HL-60 (cell line): ENCODE results near the gene USP43.

Experiments used
- GABPA ChIP-seq: IDR thresholded peaks from 2 replicates; pipeline ENCODE4 v1.6.1; 2012; ENCODE audit warnings: low read depth
- POLR2AphosphoS5 ChIP-seq: IDR thresholded peaks from 2 replicates; pipeline ENCODE4 v1.6.1; 2012; ENCODE audit warnings: low read depth
- REST ChIP-seq: IDR thresholded peaks from 2 replicates; pipeline ENCODE4 v1.6.1; 2012; ENCODE audit warnings: low read depth; ENCODE audit not compliant: insufficient replicate concordance
- SPI1 ChIP-seq: IDR thresholded peaks from 2 replicates; pipeline ENCODE4 v1.6.1; 2012; ENCODE audit warnings: low read depth, mild to moderate bottlenecking, borderline replicate concordance
- TF ChIP-seq, protein P1 (sequence below): IDR thresholded peaks from one replicate; pipeline ENCODE4 v1.5.1; 2011; ENCODE audit warnings: low read length, control low read depth, inconsistent platforms; ENCODE audit not compliant: insufficient read depth

DNA sequence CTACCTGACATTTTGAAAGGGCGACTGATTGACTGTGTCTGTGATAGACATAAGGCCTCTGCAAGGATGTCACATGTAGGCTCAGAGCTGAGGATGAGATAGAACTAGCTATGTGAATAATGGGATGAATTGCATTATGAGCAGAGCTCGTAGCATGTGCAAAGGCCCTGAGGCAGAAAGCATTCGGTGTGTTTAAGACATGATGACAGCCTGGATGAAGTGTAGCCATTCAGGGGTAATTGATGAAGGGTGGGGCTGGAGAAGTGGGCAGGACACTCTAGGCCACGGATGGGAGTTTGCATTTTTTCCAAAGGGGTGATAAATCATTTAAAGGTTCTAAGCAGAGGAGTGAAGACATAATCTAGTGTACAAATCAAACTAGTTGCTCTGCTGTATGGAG is 62.6 kb downstream of the USP43 start:
- TF ChIP-seq, protein P1, sequence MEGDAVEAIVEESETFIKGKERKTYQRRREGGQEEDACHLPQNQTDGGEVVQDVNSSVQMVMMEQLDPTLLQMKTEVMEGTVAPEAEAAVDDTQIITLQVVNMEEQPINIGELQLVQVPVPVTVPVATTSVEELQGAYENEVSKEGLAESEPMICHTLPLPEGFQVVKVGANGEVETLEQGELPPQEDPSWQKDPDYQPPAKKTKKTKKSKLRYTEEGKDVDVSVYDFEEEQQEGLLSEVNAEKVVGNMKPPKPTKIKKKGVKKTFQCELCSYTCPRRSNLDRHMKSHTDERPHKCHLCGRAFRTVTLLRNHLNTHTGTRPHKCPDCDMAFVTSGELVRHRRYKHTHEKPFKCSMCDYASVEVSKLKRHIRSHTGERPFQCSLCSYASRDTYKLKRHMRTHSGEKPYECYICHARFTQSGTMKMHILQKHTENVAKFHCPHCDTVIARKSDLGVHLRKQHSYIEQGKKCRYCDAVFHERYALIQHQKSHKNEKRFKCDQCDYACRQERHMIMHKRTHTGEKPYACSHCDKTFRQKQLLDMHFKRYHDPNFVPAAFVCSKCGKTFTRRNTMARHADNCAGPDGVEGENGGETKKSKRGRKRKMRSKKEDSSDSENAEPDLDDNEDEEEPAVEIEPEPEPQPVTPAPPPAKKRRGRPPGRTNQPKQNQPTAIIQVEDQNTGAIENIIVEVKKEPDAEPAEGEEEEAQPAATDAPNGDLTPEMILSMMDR: no peak
- TF ChIP-seq REST (no peak), POLR2AphosphoS5 (no peak), GABPA (no peak), SPI1 (no peak)
